ENCODE results near the gene OR2T1.
"Not testable (repeated sequence)": the region's sequence is repeated elsewhere in the genome, so short reads cannot be mapped to it uniquely, and the experiment has no call there.

GRCh38 chr1:248434913-248435312, 32.1 kb downstream of the OR2T1 start:
- not testable (repeated sequence) for TF ChIP-seq POLR2A, CTCF (IDR thresholded peaks at IDR 0.05)

Data from lower leg skin (tissue), 3 donors.